GM19438 (cell line): ENCODE data around the gene CASP7.
"Not testable (repeated sequence)": the region's sequence is repeated elsewhere in the genome, so short reads cannot be mapped to it uniquely, and the experiment has no call there.

Experiments used
- ATAC-seq: cut with Tn5 transposase; IDR thresholded peaks from one replicate; pipeline ENCODE4 v1.9.1; 2021; ENCODE audit warnings: low read depth; ENCODE audit not compliant: unreplicated experiment

CASP7 gene

DNA sequence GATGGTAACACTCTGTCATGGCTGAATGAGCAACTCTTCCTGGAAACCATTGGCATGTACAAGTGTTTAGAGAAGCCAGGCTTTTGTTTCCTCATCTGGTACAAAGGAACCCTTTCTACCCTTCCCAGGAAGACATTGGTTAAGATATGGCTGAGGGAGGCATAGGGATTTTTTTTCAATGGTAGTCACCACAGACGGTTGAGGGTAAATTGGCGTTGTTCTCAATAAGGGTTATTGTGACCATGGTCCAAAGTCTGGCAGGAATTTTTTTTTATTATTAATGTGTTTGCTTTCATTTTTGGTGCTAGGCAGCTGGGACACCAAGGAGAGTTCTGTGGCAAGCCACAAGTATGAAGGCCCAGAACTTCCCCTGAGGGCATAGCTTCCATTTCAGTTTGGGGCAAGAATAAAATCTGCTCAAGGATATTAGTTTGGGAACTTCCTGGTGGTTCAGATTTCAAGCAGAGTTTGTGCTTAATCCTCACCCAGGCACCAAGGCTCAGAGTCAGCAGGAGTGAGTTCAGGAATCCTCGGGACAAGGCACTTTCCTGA, 71.5 kb downstream of the CASP7 start, which contains the start of gene PLEKHS1:
PLEKHS1 (plus strand) TSS at position 502 of the 552 bp plus-strand sequence. CDS start 3,596 bp downstream, outside the sequence.
- no peak for ATAC-seq

DNA sequence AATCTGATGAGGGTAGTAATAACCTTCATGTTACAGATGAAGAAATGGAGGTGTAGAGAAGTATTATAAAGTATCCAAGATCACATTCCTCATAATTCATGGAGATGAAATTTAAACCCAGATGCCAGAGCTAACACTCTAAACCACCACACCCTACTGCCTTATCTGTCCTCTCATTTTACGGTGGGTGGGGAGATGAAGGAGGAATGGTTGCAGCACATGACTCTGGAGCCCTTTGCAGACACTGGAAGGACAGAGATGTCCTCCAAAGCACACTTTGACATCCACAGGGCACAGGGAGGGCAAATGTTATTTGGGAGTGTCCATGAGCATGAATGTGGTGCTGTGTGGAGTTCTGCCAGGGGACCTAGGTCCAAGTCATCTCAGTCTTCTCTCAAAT, 72.8 kb downstream of the CASP7 start:
- no peak for ATAC-seq

DNA sequence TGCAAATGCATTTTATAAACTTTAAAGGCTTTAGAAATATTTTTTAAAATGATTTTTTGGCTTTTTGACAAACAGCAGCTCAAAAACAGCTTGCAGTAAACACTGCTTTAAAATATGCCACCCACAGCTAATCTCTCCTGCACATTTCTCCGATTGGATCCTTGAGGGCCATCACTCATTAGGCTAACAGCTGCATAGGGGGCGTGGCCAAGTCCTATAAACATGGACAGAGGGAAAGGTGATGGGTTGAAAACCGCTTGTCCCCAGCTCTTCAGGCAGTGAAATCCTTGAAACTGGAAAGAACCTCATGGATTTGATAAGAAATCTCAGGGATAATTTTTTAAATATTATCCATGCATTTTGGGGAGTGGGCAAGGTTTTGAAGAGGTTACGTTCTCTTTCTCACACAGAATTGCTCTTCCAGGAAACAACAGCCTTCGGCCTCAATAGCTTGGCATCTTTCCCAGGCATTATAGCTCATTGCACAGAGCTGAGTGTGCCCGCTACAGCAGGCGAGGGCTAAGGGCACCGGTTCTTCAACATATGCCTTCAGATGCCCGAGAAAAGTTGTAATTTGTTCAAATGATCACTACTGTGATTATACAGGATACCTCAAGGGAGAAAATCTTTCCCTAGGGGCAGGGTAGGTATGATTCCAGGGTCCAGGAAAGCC, 73.4 kb downstream of the CASP7 start:
- no peak for ATAC-seq

DNA sequence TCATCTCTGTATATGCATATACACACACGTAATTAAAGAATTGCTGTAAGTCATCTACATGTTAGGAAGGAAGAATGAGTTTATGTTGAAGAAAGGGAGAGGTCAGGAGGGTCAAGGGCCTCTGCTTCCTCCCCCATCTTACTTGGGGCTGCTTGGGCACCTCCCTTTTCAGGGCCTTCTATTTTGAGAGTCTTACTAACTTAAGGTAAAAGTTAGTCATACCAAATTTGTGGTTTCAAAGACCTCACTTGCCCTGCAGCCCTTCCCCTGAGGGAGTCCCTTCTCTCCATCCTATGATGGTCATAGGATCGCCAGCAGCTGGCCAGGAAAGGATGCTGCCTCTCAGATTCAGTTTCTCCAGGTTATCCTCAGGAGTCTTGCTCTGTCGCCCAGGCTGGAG, 74.4 kb downstream of the CASP7 start:
- ATAC-seq: no peak

DNA sequence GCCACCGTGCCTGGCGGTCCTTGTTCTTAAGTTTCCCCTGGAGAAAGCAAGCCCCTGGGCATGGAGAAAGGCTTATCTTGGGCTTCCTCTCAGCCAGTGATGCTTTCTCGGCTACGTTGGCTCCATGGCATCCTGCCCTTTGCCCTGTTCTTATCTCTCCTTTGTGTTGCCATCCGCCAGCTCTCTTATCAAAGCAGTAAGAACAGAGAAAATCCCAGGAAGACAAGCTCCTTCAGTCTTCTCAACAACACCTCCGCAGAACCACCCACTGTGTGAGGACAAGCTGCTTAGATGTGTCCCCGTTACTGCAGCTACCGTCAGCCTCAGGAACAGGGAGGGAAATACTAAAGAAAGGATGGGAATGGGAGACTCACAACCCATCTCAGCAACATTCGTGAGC, 75.1 kb downstream of the CASP7 start:
- no peak for ATAC-seq

DNA sequence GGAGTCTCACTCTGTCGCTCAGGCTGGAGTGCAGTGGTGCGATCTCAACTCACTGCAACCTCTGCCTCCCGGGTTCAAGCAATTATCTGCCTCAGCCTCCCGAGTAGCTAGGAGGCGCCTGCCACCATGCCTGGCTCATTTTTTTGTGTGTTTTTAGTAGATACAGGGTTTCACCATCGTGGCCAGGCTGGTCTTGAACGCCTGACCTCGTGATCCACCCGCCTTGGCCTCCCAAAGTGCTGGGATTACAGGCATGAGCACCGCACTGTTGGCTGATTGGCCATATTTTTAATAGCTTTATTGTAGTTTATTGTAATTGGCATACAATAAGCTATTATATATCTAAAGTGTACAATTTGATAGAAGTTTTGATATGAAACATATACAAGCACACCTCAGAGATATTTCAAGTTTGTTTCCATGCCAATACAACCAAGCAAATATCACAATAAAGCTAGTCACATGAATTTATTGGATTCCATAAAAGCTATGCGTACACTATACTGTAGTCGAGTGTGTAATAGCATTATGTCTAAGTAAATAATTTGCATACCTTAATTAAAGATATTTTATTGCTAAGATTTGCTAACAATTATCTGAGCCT, 77.3 kb downstream of the CASP7 start:
- no peak for ATAC-seq

DNA sequence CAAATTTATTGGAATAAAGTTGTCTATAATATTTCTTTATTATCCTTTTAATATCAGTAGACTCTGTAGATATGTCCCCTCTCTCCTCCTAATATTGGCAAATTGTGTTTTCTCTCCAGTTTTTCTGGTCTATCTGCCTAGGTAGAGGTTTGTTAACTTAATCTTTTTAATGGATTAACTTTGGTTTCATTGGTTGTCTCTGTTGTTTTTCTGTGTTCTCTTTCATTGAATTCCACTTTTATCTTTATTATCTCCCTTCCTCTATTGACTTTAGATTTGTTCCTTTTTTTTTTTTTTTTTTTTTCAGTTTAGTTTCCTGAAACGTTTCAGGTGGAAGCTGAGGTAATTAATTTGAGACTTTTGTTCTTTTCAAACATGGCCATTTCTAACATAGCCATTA, 82.4 kb downstream of the CASP7 start:
- no peak for ATAC-seq

DNA sequence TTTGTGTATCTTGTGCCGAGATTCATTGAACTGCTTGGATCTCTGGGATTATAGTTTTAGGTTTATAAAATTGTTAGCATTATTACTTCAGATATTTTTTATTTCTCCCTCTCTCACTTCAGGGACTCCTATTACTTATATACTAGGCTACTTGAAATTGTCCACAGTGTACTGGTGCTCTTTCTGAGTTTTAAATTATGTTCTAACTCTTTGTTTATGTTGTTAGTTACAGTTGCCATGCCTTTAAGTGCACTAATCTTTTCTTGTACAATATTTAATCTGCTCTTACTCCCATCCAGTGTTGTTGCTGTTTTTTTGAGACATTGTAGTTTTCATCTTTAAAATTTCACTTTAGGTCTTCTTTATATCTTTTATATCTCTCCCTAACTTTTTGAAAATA, 84.9 kb downstream of the CASP7 start:
- ATAC-seq: no peak

DNA sequence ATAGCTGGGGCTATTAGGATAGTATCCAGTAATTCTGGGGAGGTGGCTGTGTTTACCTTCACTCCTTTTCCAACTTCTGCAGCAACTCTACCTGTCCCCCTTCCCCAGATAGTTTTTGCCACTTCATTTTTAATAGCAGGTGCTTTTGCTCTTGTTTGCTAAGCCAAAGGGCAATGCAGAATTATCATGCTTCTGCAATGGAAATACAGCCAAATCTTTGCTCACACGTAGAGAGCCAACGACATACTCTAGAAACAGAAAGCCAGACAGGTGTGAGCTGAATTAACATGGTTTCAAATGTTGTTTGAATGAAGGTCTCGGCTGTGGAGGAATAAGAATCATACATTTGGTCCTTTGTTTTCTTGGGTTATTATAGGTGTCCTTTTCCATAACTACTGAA, 86.2 kb downstream of the CASP7 start:
- no peak for ATAC-seq

DNA sequence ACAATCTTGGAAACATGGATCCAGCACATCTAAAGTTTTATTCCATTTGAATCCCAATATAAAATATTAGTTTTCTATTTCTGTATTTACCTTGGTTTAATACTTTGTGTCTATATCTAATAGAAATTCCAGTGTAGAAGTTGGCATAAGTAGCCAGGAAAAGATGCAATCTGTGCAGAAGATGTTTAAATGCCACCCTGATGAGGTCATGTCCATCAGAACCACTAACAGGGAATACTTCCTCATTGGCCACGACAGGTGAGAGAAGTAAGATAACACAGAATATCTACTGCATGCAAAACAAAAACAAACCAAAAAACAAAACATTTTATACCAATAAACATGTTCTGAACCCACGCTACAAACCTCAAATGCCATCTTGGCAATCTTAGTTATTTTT, 87.5 kb downstream of the CASP7 start:
- ATAC-seq: no peak

DNA sequence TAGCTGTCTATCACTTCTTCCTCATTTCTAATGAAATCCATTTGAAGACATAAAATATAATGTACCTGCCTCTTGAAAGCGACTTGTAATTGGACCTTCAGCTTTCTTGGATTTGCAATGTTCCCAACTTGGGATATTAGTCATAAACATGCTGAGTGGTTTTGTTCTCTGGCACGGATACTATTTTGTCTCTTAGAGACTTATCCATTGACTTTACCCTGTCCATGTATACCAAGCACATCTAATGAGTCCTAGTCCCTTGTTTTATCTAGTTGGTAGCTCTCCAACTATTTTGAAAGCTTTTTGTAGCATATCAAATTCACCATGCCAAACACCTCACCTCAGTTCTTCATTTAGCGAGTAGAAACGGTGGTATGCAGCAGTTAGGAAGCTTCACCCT, 90.6 kb downstream of the CASP7 start:
- no peak for ATAC-seq

DNA sequence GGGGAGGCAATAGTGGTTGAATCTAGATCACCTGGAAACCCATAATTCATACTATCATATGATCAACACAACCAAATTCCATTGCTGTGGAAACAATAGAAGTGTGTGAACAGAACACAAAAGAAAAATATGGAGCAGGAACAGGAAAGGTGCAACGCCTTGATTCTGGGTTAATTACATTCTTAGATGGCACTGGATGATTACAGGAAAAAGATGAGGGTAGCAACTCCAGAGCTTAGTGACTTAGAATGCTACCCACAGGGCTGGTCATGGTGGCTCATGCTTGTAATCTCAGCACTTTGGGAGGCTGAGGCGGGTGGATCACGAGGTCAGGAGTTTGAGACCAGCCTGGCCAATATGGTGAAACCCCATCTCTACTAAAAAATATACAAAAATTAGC, 91.4 kb downstream of the CASP7 start:
- ATAC-seq: not testable (repeated sequence)

DNA sequence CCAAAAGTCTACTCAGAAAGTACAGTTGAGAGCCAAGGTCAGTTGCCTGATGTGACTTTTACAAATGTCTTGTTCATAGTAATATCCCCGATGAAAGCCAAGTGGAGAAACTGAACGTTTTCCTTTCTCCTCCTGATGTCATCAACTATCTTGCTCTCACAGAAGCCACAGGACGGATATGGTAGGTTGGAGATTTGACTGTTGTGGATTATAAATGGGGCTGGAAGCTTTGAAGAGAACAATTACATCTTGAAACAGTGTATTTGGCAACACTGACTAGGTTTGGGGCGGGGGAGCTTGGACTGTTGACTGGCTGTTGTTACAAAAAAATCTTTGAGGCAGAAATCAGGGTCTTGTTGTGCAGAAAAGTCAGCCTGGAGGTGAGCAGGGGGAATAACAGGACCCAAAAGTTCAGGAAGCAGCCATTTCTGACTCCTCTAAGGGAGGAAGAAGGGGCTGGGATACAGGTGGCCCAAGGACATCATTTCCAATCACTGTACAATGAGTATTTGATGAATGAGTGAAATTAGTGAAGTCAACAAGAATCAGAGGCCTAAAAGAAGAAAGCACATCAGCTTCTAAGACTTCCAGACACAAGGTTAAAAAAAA, 96.1 kb downstream of the CASP7 start:
- no peak for ATAC-seq

DNA sequence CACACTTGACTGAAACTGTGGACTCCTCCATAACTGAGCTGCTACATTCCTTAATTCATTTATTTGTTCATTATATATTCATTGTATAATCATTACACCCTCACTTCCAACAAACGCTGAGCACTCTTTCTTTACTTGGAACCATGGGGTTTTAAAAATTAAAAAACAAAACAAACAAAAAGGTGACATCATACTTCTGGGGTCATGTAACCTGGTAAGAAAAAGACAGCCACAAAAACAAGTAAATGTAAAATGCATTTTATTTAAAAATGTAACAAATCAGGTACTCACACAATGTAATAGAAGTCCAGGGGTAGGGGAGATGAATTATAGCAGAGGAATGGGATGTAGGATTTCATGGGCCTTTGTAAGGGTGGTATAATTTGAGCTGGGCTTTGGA, 96.8 kb downstream of the CASP7 start:
- no peak for ATAC-seq
